Activated B cell treated with CpG ODN at 0.5 μM for 24 hours (primary cell): ENCODE data around the gene AGBL3. TPM values are rescaled to one million over a fixed set of nuclear protein-coding genes. Genes with fewer than 3 reads are reported as not detected.

Experiments used
- ATAC-seq: fragments of 200-7000 bp; cut with Tn5 transposase; one replicate; pipeline ENCODE4 v1.10.0; 2021; ENCODE audit warnings: low read depth, mild to moderate bottlenecking, moderate library complexity
- CTCF ChIA-PET: fragments of 350-600 bp; sonication (Branson Sonifier 250); formaldehyde crosslinking; loops from one replicate; lab custom pipeline; 2021; ENCODE audit warnings: antibody characterized with exemption; lab: Charles Lee
- POLR2A ChIA-PET: fragments of 350-600 bp; sonication (Branson Sonifier 250); formaldehyde crosslinking; loops from one replicate; lab custom pipeline; 2021; ENCODE audit warnings: antibody characterized with exemption; lab: Charles Lee
- DNase-seq: peaks from one replicate; pipeline ENCODE4 v3.0.0; 2022
- H3K27ac Mint-ChIP-seq: one replicate; pipeline ENCODE4 v1.8.0; 2020; ENCODE audit warnings: mixed read lengths
- H3K27me3 Mint-ChIP-seq: one replicate; pipeline ENCODE4 v1.8.0; 2021; ENCODE audit warnings: mixed read lengths
- H3K36me3 Mint-ChIP-seq: one replicate; pipeline ENCODE4 v1.8.0; 2021; ENCODE audit warnings: low read depth, mixed read lengths
- H3K4me1 Mint-ChIP-seq: one replicate; pipeline ENCODE4 v1.8.0; 2021; ENCODE audit warnings: mixed read lengths
- H3K4me3 Mint-ChIP-seq: one replicate; pipeline ENCODE4 v1.8.0; 2020; ENCODE audit warnings: mild to moderate bottlenecking, mixed read lengths
- H3K9me3 Mint-ChIP-seq: one replicate; pipeline ENCODE4 v1.8.0; 2020; ENCODE audit warnings: mixed read lengths
- CTCF ChIP-seq: fragments of 200-600 bp; IDR thresholded peaks from one replicate; pipeline ENCODE4 v1.8.0; 2022; ENCODE audit warnings: antibody characterized with exemption, mild to moderate bottlenecking
- intact Hi-C: fragments of 100-400 bp; cut with micrococcal nuclease; formaldehyde crosslinking; loops from one replicate; pipeline ENCODE4 v1.15.1; 2024
- total RNA-seq: library from RNA; stranded (reverse); gene quantifications from 2 replicates; pipeline ENCODE4 v1.2.3, GENCODE V29; 2022

Gene AGBL3
- total RNA-seq, 1 donor from 2014 or later = 9.6 TPM

- Mint-ChIP-seq H3K4me1 (peaks cover 60% of the 10 kb centered on the region), H3K27ac (peak overlapping the region; percentile 93), H3K4me3 (peak overlapping the region; percentile 65), H3K36me3 (peaks cover 76% of the 10 kb centered on the region), H3K27me3 (no peaks in the 10 kb centered on the region), H3K9me3 (peaks cover 9% of the 10 kb centered on the region)
- intact Hi-C loops = loop anchor here (1.0 to 5.0 kb wide), 3 partner anchors 9 to 704 kb away; partner anchors contain the start of genes AKR1B1, CYREN and TMEM140
- no peak for TF ChIP-seq CTCF
- DNase-seq (no peak), ATAC-seq (no peak)
- ChIA-PET CTCF (interaction anchor here (1.2 to 4.9 kb wide), 4 partner anchors 8 to 175 kb away, joined by 6 to 36 read pairs (median 10); partner anchors contain the start of genes AGBL3, CYREN and TMEM140), POLR2A (interaction anchor here (1.0 to 6.4 kb wide), 8 partner anchors 9 to 816 kb away, joined by 3 to 119 read pairs (median 10); partner anchors contain the start of genes AGBL3, CYREN and TMEM140)
Observed at GRCh38 chr7:135161669-135162068, 175.4 kb downstream of the AGBL3 start.

- Mint-ChIP-seq H3K27ac (peak overlapping the region; percentile 93), H3K9me3 (peaks cover 5% of the 10 kb centered on the region), H3K27me3 (no peaks in the 10 kb centered on the region), H3K4me3 (no peak overlapping the region), H3K36me3 (peaks cover 76% of the 10 kb centered on the region), H3K4me1 (peaks cover 68% of the 10 kb centered on the region)
- intact Hi-C loops = loop anchor here (5.0 kb wide), 1 partner anchor 705 kb away; the partner anchor contains the start of gene AKR1B1
- ChIA-PET CTCF (interaction anchor here (4.9 kb wide), 1 partner anchor 7 kb away, joined by 36 read pairs; the partner anchor contains the start of gene CYREN), POLR2A (interaction anchor here (1.0 to 6.4 kb wide), 4 partner anchors 8 to 176 kb away, joined by 3 to 119 read pairs (median 48); partner anchors contain the start of genes AGBL3, CYREN and TMEM140)
- ATAC-seq (no peak), DNase-seq (no peak)
- no peak for TF ChIP-seq CTCF
Observed at GRCh38 chr7:135162382-135163001, 176.2 kb downstream of the AGBL3 start.

- intact Hi-C loops = loop anchor here (5.0 kb wide), 1 partner anchor 707 kb away; the partner anchor contains the start of gene AKR1B1
- Mint-ChIP-seq H3K27ac (peak overlapping the region; percentile 75), H3K27me3 (no peaks in the 10 kb centered on the region), H3K36me3 (peaks cover 81% of the 10 kb centered on the region), H3K4me1 (peaks cover 72% of the 10 kb centered on the region), H3K4me3 (no peak overlapping the region), H3K9me3 (peaks cover 5% of the 10 kb centered on the region)
- DNase-seq (no peak), ATAC-seq (no peak)
- ChIA-PET CTCF (interaction anchor here (1.1 to 1.5 kb wide), 2 partner anchors 25 to 110 kb away, joined by 3 to 4 read pairs; no protein-coding TSS in a partner anchor), POLR2A (interaction anchor here (0.6 to 6.0 kb wide), 5 partner anchors 16 to 463 kb away, joined by 3 to 119 read pairs (median 5); partner anchors contain the start of genes AGBL3, TMEM140 and WDR91)
- TF ChIP-seq CTCF = no peak
Observed at GRCh38 chr7:135164357-135165061, 178.2 kb downstream of the AGBL3 start.

- H3K36me3 Mint-ChIP-seq = peaks cover 78% of the 10 kb centered on the region
- POLR2A ChIA-PET = interaction anchor here (1.2 to 1.6 kb wide), 2 partner anchors 13 to 45 kb away, joined by 3 to 4 read pairs; partner anchors contain the start of gene WDR91
Observed at GRCh38 chr7:135165862-135166261, 179.6 kb downstream of the AGBL3 start.

More at GRCh38 chr7:135165862-135166261, 179.6 kb downstream of the AGBL3 start:
- Mint-ChIP-seq H3K27me3 (no peaks in the 10 kb centered on the region), H3K9me3 (peaks cover 5% of the 10 kb centered on the region), H3K27ac (no peak overlapping the region), H3K4me3 (no peak overlapping the region), H3K4me1 (peaks cover 65% of the 10 kb centered on the region)
- intact Hi-C loops = no loop called here
- CTCF ChIA-PET = interaction anchor here (1.1 to 2.0 kb wide), 2 partner anchors 179 to 520 kb away, joined by 3 to 6 read pairs; partner anchors contain the start of gene AGBL3
- DNase-seq (no peak), ATAC-seq (no peak)
- TF ChIP-seq CTCF = no peak
